ENCODE results near the gene TAF7. TPM values are rescaled to one million over a fixed set of nuclear protein-coding genes. Genes with fewer than 3 reads are reported as not detected.

The TAF7 gene
- 46.4 and 51.5 TPM in 2 replicates for total RNA-seq

GRCh38 chr5:141320225-141321169, at the start of gene TAF7:
TAF7 (minus strand) TSS chr5:141320784; CDS start chr5:141320044, 740 bp downstream.

GRCh38 chr5:141363952-141364660, 43.5 kb upstream of the TAF7 start, which contains the start of gene PCDHGA5:
PCDHGA5 (plus strand) TSS chr5:141364162; CDS start chr5:141364331, 169 bp downstream.

GRCh38 chr5:141359790-141360426, 39.3 kb upstream of the TAF7 start, which contains the start of gene PCDHGB2:
PCDHGB2 (plus strand) TSS chr5:141359994; CDS start chr5:141360136, 142 bp downstream.

GRCh38 chr5:141354900-141355469, 34.4 kb upstream of the TAF7 start, which contains the start of gene PCDHGA4:
PCDHGA4 (plus strand) TSS chr5:141355021; CDS start chr5:141355108, 87 bp downstream.

GRCh38 chr5:141349917-141350619, 29.5 kb upstream of the TAF7 start, which contains the start of gene PCDHGB1:
PCDHGB1 (plus strand) TSS chr5:141350099; CDS start chr5:141350261, 162 bp downstream.

GRCh38 chr5:141343242-141343952, 22.8 kb upstream of the TAF7 start, which contains the start of gene PCDHGA3:
PCDHGA3 (plus strand) TSS chr5:141343829; CDS start chr5:141344034, 205 bp downstream.

GRCh38 chr5:141338538-141339306, 18.1 kb upstream of the TAF7 start, which contains the start of gene PCDHGA2:
PCDHGA2 (plus strand) TSS chr5:141338760.

GRCh38 chr5:141330299-141331080, 9.9 kb upstream of the TAF7 start, which contains the start of gene PCDHGA1:
PCDHGA1 (plus strand) TSS chr5:141330514.

GRCh38 chr5:141303756-141304155, 16.8 kb downstream of the TAF7 start, which contains the start of gene SLC25A2:
SLC25A2 (minus strand) TSS chr5:141304049; CDS start chr5:141303865, 184 bp downstream.

Other genes starting within 250 kb of the TAF7 start
- gene PCDHB2, start 226.2 kb downstream of the TAF7 start, total RNA-seq = 1.6 and 2.0 TPM in 2 replicates
- gene PCDHB3, start 220.3 kb downstream of the TAF7 start, total RNA-seq = 0.57 and 0.65 TPM in 2 replicates
- gene PCDHB4, start 199.0 kb downstream of the TAF7 start, total RNA-seq = 0.19 and 0.33 TPM in 2 replicates
- 0.98 and 1.3 TPM in 2 replicates for gene PCDHB5, start 185.6 kb downstream of the TAF7 start, total RNA-seq
- under 0.01 and 0.19 TPM in 2 replicates for gene PCDHB6, start 170.7 kb downstream of the TAF7 start, total RNA-seq
- 0.57 and 0.98 TPM in 2 replicates for gene PCDHB7, start 148.1 kb downstream of the TAF7 start, total RNA-seq
- 0.29 and 1.3 TPM in 2 replicates for gene PCDHB8, start 143.0 kb downstream of the TAF7 start, total RNA-seq
- gene PCDHB16, start 138.4 kb downstream of the TAF7 start, total RNA-seq = 0.65 and 0.86 TPM in 2 replicates
- 0.38 and 0.65 TPM in 2 replicates for gene PCDHB9, start 133.6 kb downstream of the TAF7 start, total RNA-seq
- 1.1 and 1.3 TPM in 2 replicates for gene PCDHB10, start 128.4 kb downstream of the TAF7 start, total RNA-seq
- gene PCDHB11, start 121.2 kb downstream of the TAF7 start, total RNA-seq = 0.57 and 0.65 TPM in 2 replicates
- 0.76 and 0.98 TPM in 2 replicates for gene PCDHB12, start 112.1 kb downstream of the TAF7 start, total RNA-seq
- gene PCDHB13, start 106.9 kb downstream of the TAF7 start, total RNA-seq = 1.3 and 2.6 TPM in 2 replicates
- gene PCDHB14, start 97.4 kb downstream of the TAF7 start, total RNA-seq = 0.98 and 1.2 TPM in 2 replicates
- 0.98 and 1.1 TPM in 2 replicates for gene PCDHB15, start 75.4 kb downstream of the TAF7 start, total RNA-seq
- 0.48 TPM in 1 of 2 replicates, not detected in the other for gene SLC25A2, start 16.7 kb downstream of the TAF7 start, total RNA-seq
- 0.65 and 0.67 TPM in 2 replicates for gene PCDHGA1, start 9.7 kb upstream of the TAF7 start, total RNA-seq
- gene PCDHGA2, start 18.0 kb upstream of the TAF7 start, total RNA-seq = 1.6 and 2.9 TPM in 2 replicates
- 0.86 and 1.3 TPM in 2 replicates for gene PCDHGA3, start 23.0 kb upstream of the TAF7 start, total RNA-seq
- 0.96 and 2.3 TPM in 2 replicates for gene PCDHGB1, start 29.3 kb upstream of the TAF7 start, total RNA-seq
- 6.3 and 9.1 TPM in 2 replicates for gene PCDHGA4, start 34.2 kb upstream of the TAF7 start, total RNA-seq
- gene PCDHGB2, start 39.2 kb upstream of the TAF7 start, total RNA-seq = 3.2 and 4.6 TPM in 2 replicates
- 1.5 and 1.6 TPM in 2 replicates for gene PCDHGA5, start 43.4 kb upstream of the TAF7 start, total RNA-seq
- gene PCDHGB3, start 49.5 kb upstream of the TAF7 start, total RNA-seq = 6.5 and 8.8 TPM in 2 replicates
- 6.0 and 7.2 TPM in 2 replicates for gene PCDHGA6, start 53.1 kb upstream of the TAF7 start, total RNA-seq
- 3.0 and 4.6 TPM in 2 replicates for gene PCDHGA7, start 62.0 kb upstream of the TAF7 start, total RNA-seq
- gene PCDHGB4, start 66.9 kb upstream of the TAF7 start, total RNA-seq = 15.0 and 15.2 TPM in 2 replicates
- 2.0 and 2.9 TPM in 2 replicates for gene PCDHGA8, start 71.8 kb upstream of the TAF7 start, total RNA-seq
- 22.4 and 26.1 TPM in 2 replicates for gene PCDHGB5, start 77.2 kb upstream of the TAF7 start, total RNA-seq
- gene PCDHGA9, start 82.0 kb upstream of the TAF7 start, total RNA-seq = 5.6 and 6.1 TPM in 2 replicates
- gene PCDHGB6, start 87.2 kb upstream of the TAF7 start, total RNA-seq = 4.3 and 6.2 TPM in 2 replicates
- gene PCDHGA10, start 92.2 kb upstream of the TAF7 start, total RNA-seq = 8.8 and 9.6 TPM in 2 replicates
- gene PCDHGB7, start 96.9 kb upstream of the TAF7 start, total RNA-seq = 10.9 and 15.7 TPM in 2 replicates
- 11.4 and 12.4 TPM in 2 replicates for gene PCDHGA11, start 100.3 kb upstream of the TAF7 start, total RNA-seq
- 6.9 and 12.0 TPM in 2 replicates for gene PCDHGA12, start 109.7 kb upstream of the TAF7 start, total RNA-seq
- 17.0 and 20.5 TPM in 2 replicates for gene PCDHGC3, start 155.2 kb upstream of the TAF7 start, total RNA-seq
- 2.2 and 2.3 TPM in 2 replicates for gene PCDHGC4, start 164.2 kb upstream of the TAF7 start, total RNA-seq
- 1.3 and 1.4 TPM in 2 replicates for gene PCDHGC5, start 168.3 kb upstream of the TAF7 start, total RNA-seq